Measurements from ENCODE around the gene GAGE13.

GRCh38 chrX:49300703-49301102 is 30.7 kb upstream of the GAGE13 start:
- TF ChIP-seq CTCF (IDR thresholded peaks at IDR 0.05; ENCODE audit: low read depth, low read length) (no peak), MAX (IDR thresholded peaks at IDR 0.05; ENCODE audit: low read depth, low read length) (no peak), MYC (IDR thresholded peaks at IDR 0.05; ENCODE audit: low read depth, low read length) (no peak)
